OCI-LY7 (cell line): ENCODE data around the gene DOCK4. TPM values are rescaled to one million over a fixed set of nuclear protein-coding genes. Genes with fewer than 3 reads are reported as not detected.

Experiments used
- BruUV-seq: library from RNA; stranded (reverse); fragments of 400-500 nt; replicated peaks from 2 replicates; lab custom pipeline; 2021; lab: Mats Ljungman, UMichigan
- CTCF ChIA-PET: fragments of 300-600 bp; sonication (Branson Sonifier 250); formaldehyde crosslinking; loops from one replicate; lab custom pipeline; 2022; ENCODE audit warnings: antibody characterized with exemption; ENCODE audit not compliant: unreplicated experiment; lab: Charles Lee
- POLR2A ChIA-PET: fragments of 300-600 bp; sonication (Branson Sonifier 250); formaldehyde crosslinking; loops from one replicate; lab custom pipeline; 2022; ENCODE audit warnings: antibody characterized with exemption; lab: Charles Lee
- DNase-seq: peaks from one replicate; pipeline ENCODE4 v3.0.0-alpha.2; 2015; ENCODE audit warnings: low spot score
- H2AFZ ChIP-seq: fragments of 200-600 bp; sonication (generic), shearing (Covaris generic); 2 replicates; pipeline ENCODE4 v1.6.1; 2014; ENCODE audit warnings: mild to moderate bottlenecking, antibody characterized with exemption, low read length, moderate library complexity
- H3K27ac ChIP-seq: fragments of 200-600 bp; sonication (generic); 2 replicates; pipeline ENCODE4 v1.5.1; 2014; ENCODE audit warnings: mixed run types, low read depth, mild to moderate bottlenecking, moderate library complexity, low read length, inconsistent platforms; ENCODE audit not compliant: poor library complexity, severe bottlenecking
- H3K36me3 ChIP-seq: fragments of 200-600 bp; sonication (generic); 2 replicates; pipeline ENCODE4 v1.6.1; 2014; ENCODE audit warnings: mild to moderate bottlenecking, antibody characterized with exemption, low read length, moderate library complexity, mixed read lengths; ENCODE audit not compliant: insufficient read depth
- H3K4me1 ChIP-seq: fragments of 200-600 bp; sonication (generic); 2 replicates; pipeline ENCODE4 v1.5.1; 2014; ENCODE audit warnings: mild to moderate bottlenecking, low read length; ENCODE audit not compliant: insufficient read depth, poor library complexity, severe bottlenecking
- H3K4me2 ChIP-seq: fragments of 200-600 bp; sonication (generic); 2 replicates; pipeline ENCODE4 v1.6.1; 2014; ENCODE audit warnings: mild to moderate bottlenecking, low read length
- H3K4me3 ChIP-seq: fragments of 200-600 bp; sonication (generic); 2 replicates; pipeline ENCODE4 v1.5.1; 2014; ENCODE audit warnings: mild to moderate bottlenecking, low read depth, low read length; ENCODE audit not compliant: poor library complexity, severe bottlenecking
- H3K79me2 ChIP-seq: fragments of 200-600 bp; sonication (generic); 2 replicates; pipeline ENCODE4 v1.6.1; 2016; ENCODE audit warnings: low read depth, mild to moderate bottlenecking, low read length, moderate library complexity, mixed read lengths; ENCODE audit not compliant: insufficient read depth
- H3K9me2 ChIP-seq: fragments of 200-600 bp; sonication (generic); 2 replicates; pipeline ENCODE4 v1.6.1; 2016; ENCODE audit warnings: mild to moderate bottlenecking, low read length, mixed read lengths; ENCODE audit not compliant: insufficient read depth
- H3K9me3 ChIP-seq: fragments of 200-600 bp; sonication (generic); 2 replicates; pipeline ENCODE4 v1.6.1; 2014; ENCODE audit warnings: mild to moderate bottlenecking, mixed run types, low read length, mixed read lengths
- H4K20me1 ChIP-seq: fragments of 200-600 bp; sonication (generic); 2 replicates; pipeline ENCODE4 v1.6.1; 2014; ENCODE audit warnings: mild to moderate bottlenecking, antibody characterized with exemption, low read length, moderate library complexity, mixed read lengths; ENCODE audit not compliant: insufficient read depth
- EZH2phosphoT487 ChIP-seq: fragments of 200-600 bp; sonication (generic); IDR thresholded peaks from 2 replicates; pipeline ENCODE4 v1.6.1; 2018; ENCODE audit warnings: low read depth, borderline replicate concordance, mild to moderate bottlenecking, mixed run types, antibody characterized with exemption, low read length, moderate library complexity, mixed read lengths
- intact Hi-C: fragments of 100-400 bp; cut with micrococcal nuclease; formaldehyde crosslinking; loops from one replicate; pipeline ENCODE4 v1.10.0; 2022; ENCODE audit not compliant: unreplicated experiment
- total RNA-seq, 2 experiments: library from RNA; depleted of rRNA in 1 of 2; stranded (reverse); fragments of >200 nt in 1 of 2; shearing (Covaris generic) in 1 of 2; gene quantifications; 2 replicates each; pipeline ENCODE4 v1.2.3, GENCODE V29; 2014 to 2022
- TF ChIP-seq, protein P1 (sequence below): fragments of 200-600 bp; sonication (generic); conservative IDR thresholded peaks from 2 replicates; pipeline ENCODE4 v1.5.1; 2014; ENCODE audit warnings: mild to moderate bottlenecking, antibody characterized with exemption, low read length, moderate library complexity, mixed read lengths

The DOCK4 gene
- total RNA-seq, 2 experiments from 2014 or later: 0.91 to 4.9 TPM

DNA sequence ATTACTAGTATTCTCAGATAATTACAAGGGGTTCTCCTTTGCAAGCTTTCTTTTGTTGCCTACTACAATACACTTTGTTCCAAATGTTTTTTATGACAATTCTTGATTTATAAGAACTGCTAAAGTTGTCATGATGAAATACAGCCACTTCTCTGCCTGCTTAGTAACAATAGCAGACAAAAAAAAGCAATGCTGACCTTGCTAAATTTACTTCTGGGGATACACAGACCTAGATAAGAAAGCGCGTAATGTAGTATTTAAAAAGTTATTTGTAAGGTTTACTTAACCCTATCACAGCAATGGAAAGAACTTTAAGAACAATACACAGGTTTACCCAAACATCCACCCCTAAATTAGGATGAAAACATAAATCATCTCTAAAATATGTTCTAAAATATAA lies 311.1 kb downstream of the DOCK4 start:
- no peaks in the 10 kb centered on the region for H3K4me1 ChIP-seq
- H3K36me3 ChIP-seq: no peaks in the 10 kb centered on the region
- no peaks in the 10 kb centered on the region for H4K20me1 ChIP-seq
- no peak overlapping the region for H2AFZ ChIP-seq
- H3K4me2 ChIP-seq: no peak overlapping the region
- H3K9me3 ChIP-seq: no peaks in the 10 kb centered on the region
- no peaks in the 10 kb centered on the region for H3K79me2 ChIP-seq
- CTCF ChIA-PET: no interaction called here
- POLR2A ChIA-PET: interaction anchor here (0.7 kb wide), 1 partner anchor 634 kb away, joined by 3 read pairs; no protein-coding TSS in a partner anchor
- no peak overlapping the region for H3K4me3 ChIP-seq
- no peaks in the 10 kb centered on the region for H3K9me2 ChIP-seq
- no peak overlapping the region for H3K27ac ChIP-seq
- TF ChIP-seq, protein P1, sequence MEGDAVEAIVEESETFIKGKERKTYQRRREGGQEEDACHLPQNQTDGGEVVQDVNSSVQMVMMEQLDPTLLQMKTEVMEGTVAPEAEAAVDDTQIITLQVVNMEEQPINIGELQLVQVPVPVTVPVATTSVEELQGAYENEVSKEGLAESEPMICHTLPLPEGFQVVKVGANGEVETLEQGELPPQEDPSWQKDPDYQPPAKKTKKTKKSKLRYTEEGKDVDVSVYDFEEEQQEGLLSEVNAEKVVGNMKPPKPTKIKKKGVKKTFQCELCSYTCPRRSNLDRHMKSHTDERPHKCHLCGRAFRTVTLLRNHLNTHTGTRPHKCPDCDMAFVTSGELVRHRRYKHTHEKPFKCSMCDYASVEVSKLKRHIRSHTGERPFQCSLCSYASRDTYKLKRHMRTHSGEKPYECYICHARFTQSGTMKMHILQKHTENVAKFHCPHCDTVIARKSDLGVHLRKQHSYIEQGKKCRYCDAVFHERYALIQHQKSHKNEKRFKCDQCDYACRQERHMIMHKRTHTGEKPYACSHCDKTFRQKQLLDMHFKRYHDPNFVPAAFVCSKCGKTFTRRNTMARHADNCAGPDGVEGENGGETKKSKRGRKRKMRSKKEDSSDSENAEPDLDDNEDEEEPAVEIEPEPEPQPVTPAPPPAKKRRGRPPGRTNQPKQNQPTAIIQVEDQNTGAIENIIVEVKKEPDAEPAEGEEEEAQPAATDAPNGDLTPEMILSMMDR: no peak
- no peak for TF ChIP-seq EZH2phosphoT487
- BruUV-seq: no TSS peak
- intact Hi-C loops: no loop called here
- no peak for DNase-seq

GRCh38 chr7:111894518-111894917 lies 311.7 kb downstream of the DOCK4 start:
- no peaks in the 10 kb centered on the region for H3K79me2 ChIP-seq
- ChIA-PET CTCF (no interaction called here), POLR2A (no interaction called here)
- H3K36me3 ChIP-seq: no peaks in the 10 kb centered on the region
- no peaks in the 10 kb centered on the region for H4K20me1 ChIP-seq
- H3K9me3 ChIP-seq: no peaks in the 10 kb centered on the region
- no peak overlapping the region for H3K4me2 ChIP-seq
- H3K4me3 ChIP-seq: no peak overlapping the region
- H3K4me1 ChIP-seq: no peaks in the 10 kb centered on the region
- DNase-seq: no peak
- BruUV-seq: no TSS peak
- intact Hi-C loops: no loop called here
- H3K27ac ChIP-seq: no peak overlapping the region
- no peak for TF ChIP-seq EZH2phosphoT487
- TF ChIP-seq, protein P1: no peak
- H3K9me2 ChIP-seq: no peaks in the 10 kb centered on the region
- H2AFZ ChIP-seq: no peak overlapping the region

GRCh38 chr7:111893190-111893589 lies 313.0 kb downstream of the DOCK4 start:
- no peak for TF ChIP-seq EZH2phosphoT487
- TF ChIP-seq, protein P1: no peak
- intact Hi-C loops: no loop called here
- CTCF ChIA-PET: interaction anchor here (0.8 kb wide), 1 partner anchor 17 kb away, joined by 3 read pairs; no protein-coding TSS in a partner anchor

More at GRCh38 chr7:111893190-111893589, 313.0 kb downstream of the DOCK4 start:
- Histone ChIP-seq H3K79me2 (no peaks in the 10 kb centered on the region), H3K4me2 (no peak overlapping the region), H3K4me3 (no peak overlapping the region), H4K20me1 (no peaks in the 10 kb centered on the region), H3K36me3 (no peaks in the 10 kb centered on the region), H3K9me3 (no peaks in the 10 kb centered on the region), H3K9me2 (no peaks in the 10 kb centered on the region), H3K4me1 (no peaks in the 10 kb centered on the region), H3K27ac (no peak overlapping the region), H2AFZ (no peak overlapping the region)
- POLR2A ChIA-PET: interaction anchor here (0.5 to 1.4 kb wide), 4 partner anchors 9 to 91 kb away, joined by 3 read pairs; no protein-coding TSS in a partner anchor
- no TSS peak for BruUV-seq
- DNase-seq: no peak
